Raji (cell line): ENCODE data around the gene MAPK4.

ENCODE experiments used
- POLR2A ChIP-seq: IDR thresholded peaks from 2 replicates; pipeline ENCODE4 v1.6.1; 2011; ENCODE audit warnings: low read depth, low read length, control low read depth; ENCODE audit not compliant: insufficient read depth

The MAPK4 gene

GRCh38 chr18:50694147-50694546 lies 134.3 kb downstream of the MAPK4 start:
- no peak for TF ChIP-seq POLR2A

GRCh38 chr18:50695431-50696176 lies 135.7 kb downstream of the MAPK4 start:
- TF ChIP-seq POLR2A = no peak

GRCh38 chr18:50696436-50696835 lies 136.5 kb downstream of the MAPK4 start:
- TF ChIP-seq POLR2A = no peak

- no peak for TF ChIP-seq POLR2A
These were observed 137.0 kb downstream of the MAPK4 start for GRCh38 chr18:50696929-50697328.

DNA sequence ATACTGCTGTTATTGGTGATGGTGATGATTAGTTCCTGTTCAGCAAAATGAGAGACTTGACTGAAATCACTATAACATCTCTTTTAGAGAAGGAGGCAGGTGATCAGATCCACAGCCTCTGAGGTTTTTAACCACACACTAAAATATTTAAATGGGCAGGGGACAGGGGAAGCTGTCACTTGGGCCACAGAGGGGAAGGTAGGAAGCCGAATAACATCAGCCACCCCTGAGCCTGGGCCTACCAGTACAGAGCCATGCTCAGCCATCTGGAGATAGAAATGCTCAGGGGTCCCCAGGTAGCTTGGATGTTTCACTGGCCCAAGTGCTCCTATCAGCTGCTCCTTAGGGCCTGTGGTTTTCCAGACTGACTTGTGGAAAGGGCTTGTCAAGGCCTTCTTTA lies 137.6 kb downstream of the MAPK4 start:
- TF ChIP-seq POLR2A = no peak

- TF ChIP-seq POLR2A = no peak
These were observed 140.6 kb downstream of the MAPK4 start for GRCh38 chr18:50700245-50701165.

DNA sequence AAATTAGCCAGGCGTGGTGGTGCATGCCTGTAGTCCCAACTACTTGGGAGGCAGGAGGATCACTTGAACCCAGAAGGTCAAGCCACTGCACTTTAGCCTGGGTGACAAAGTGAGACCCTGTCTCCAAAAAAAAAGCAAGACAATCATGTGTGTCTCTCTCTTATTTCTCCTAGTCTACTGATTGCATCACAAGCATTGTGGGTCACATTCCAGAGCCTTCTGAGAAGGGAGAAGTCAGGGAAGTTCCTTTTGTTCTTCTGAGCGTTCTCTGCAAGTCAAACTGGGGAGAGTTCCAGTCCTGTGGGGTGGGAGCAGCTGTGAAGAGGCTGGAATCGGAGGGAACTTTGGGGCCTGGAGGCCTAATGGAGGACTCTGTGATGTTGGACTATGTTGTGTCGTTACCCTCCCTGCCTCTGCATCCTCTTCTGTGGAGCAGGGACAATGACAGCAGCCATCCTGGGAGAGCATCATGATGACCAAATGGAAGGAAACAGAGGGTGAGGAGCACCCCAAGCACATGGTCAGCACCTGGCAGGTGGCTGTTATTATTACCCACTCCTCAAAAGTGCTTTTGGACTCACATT lies 144.6 kb downstream of the MAPK4 start:
- TF ChIP-seq POLR2A = no peak

- TF ChIP-seq POLR2A = no peak
These were observed 146.3 kb downstream of the MAPK4 start for GRCh38 chr18:50706199-50706598.

DNA sequence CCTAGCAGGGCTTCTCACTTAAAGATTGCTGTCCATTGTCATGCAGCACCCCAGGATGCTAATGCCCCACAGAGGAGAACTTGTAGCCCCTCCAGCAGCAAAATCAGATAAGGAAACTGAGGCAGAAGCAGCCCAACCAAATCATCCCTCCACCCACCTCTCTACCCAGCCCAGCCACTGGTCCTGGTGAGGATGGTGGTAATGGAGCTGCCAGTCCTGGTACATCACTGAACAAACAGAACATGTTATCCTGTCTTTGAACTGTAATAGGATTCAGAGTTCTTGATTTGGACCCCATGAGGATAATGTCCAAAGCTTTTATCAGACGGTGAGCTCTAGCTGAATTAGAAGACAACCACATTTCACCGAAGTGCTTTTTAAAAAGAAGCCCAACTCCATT lies 146.8 kb downstream of the MAPK4 start:
- TF ChIP-seq POLR2A = no peak

DNA sequence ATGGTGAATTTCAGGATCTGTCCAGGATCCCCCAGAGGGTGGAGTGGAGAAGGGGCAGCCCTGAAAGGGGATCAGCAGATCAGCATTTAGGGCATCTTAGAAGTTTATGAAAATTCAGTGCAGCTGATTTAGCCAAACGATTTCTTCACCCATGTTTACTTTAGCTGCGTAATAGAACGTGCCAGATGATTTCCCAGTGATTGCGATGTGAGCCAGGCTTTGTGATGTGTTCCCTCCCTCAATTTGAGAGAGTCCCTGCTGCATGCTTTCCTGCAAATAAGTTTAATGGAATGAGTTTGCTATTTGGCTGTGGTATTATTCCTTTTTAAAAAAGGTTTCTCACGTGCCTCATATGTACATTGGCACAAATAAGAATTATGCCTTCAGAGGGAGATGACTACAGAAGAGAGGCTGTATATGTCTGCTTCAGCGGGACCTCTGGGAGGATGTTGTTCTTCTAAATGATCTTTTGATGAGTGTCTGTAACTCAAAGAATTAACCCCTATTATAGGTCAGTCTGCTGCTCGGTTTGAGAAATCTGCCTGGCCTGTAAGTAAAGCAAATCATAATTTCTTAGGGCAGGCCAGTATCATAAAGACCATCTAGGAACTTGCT lies 148.1 kb downstream of the MAPK4 start:
- no peak for TF ChIP-seq POLR2A

GRCh38 chr18:50709193-50709592 lies 149.3 kb downstream of the MAPK4 start:
- TF ChIP-seq POLR2A = no peak

- no peak for TF ChIP-seq POLR2A
These were observed 151.5 kb downstream of the MAPK4 start for GRCh38 chr18:50711386-50711785.

DNA sequence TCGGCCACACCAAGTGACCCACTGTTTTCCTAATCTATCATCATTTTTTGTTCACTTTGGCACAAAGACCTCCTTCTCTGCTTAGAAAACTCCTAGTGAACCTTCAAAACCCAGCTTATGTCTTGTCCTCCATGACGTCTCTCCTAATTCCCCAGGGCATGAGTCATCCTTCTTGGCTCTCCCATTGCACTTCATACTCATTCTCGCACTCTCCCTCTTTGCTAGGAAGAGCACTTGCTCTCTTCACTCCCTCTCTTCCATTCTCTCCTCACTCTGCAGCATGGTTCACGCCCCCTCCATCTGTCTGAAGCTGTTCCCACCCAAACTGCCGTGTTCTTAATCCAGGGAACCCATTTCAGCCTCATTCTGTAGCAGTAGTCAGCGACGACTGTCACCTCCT lies 156.0 kb downstream of the MAPK4 start:
- TF ChIP-seq POLR2A = no peak

DNA sequence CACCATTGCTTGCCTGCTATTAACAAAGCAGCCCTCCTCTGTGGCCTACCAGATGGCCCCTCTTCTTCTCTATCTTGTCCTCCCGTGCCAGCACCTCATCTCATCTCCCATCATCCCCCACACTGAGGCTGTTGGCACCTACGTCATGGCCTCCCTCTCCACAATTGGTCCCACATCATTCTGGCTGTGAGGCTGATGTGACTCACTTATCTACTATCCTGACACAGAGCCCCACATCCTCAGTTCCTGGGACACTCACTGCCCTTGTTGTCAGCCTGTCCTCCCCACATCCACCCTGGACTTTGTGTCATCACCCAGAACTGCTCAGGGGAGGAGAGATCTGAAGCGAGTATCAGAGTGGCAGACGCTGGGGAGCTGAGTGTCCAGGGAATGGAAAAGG lies 157.0 kb downstream of the MAPK4 start:
- no peak for TF ChIP-seq POLR2A

- no peak for TF ChIP-seq POLR2A
These were observed 157.7 kb downstream of the MAPK4 start for GRCh38 chr18:50717563-50717962.
